Retina (tissue), 1 donor: Measurements from ENCODE around the gene CFAP251.
"Not testable (repeated sequence)": the region's sequence is repeated elsewhere in the genome, so short reads cannot be mapped to it uniquely, and the experiment has no call there.

ENCODE experiments used
- DNase-seq: peaks from one replicate; pipeline ENCODE4 v3.0.0-alpha.2; 2016

Gene CFAP251

GRCh38 chr12:121905746-121906145 is 12.6 kb upstream of the CFAP251 start:
- no peak for DNase-seq

GRCh38 chr12:121908702-121909101 is 9.7 kb upstream of the CFAP251 start:
- DNase-seq, result no peak

GRCh38 chr12:121911824-121912585 is 6.4 kb upstream of the CFAP251 start:
- no peak for DNase-seq

GRCh38 chr12:121915841-121916321 is 2.5 kb upstream of the CFAP251 start:
- no peak for DNase-seq

- DNase-seq, result peak; percentile 28
Measured at GRCh38 chr12:121916719-121917118, 1.7 kb upstream of the CFAP251 start.

- no peak for DNase-seq
Measured at GRCh38 chr12:121918679-121919038, 267 bp downstream of the CFAP251 start.

GRCh38 chr12:121921066-121921465 is 2.7 kb downstream of the CFAP251 start:
- no peak for DNase-seq

GRCh38 chr12:121925358-121925695 is 6.9 kb downstream of the CFAP251 start:
- DNase-seq, result peak; percentile 28

- no peak for DNase-seq
Measured at GRCh38 chr12:121926874-121927706, 8.7 kb downstream of the CFAP251 start.

GRCh38 chr12:121927813-121928212 is 9.4 kb downstream of the CFAP251 start:
- no peak for DNase-seq

- DNase-seq, result not testable (repeated sequence)
Measured at GRCh38 chr12:121929545-121929944, 11.2 kb downstream of the CFAP251 start.

- DNase-seq, result no peak
Measured at GRCh38 chr12:121930862-121931261, 12.5 kb downstream of the CFAP251 start.

GRCh38 chr12:121932176-121932536 is 13.8 kb downstream of the CFAP251 start:
- DNase-seq, result no peak

GRCh38 chr12:121932914-121933521 is 14.6 kb downstream of the CFAP251 start:
- no peak for DNase-seq

- no peak for DNase-seq
Measured at GRCh38 chr12:121933522-121934308, 15.3 kb downstream of the CFAP251 start.

- DNase-seq, result no peak
Measured at GRCh38 chr12:121934309-121934664, 15.9 kb downstream of the CFAP251 start.

- DNase-seq, result no peak
Measured at GRCh38 chr12:121937654-121938053, 19.3 kb downstream of the CFAP251 start.

- no peak for DNase-seq
Measured at GRCh38 chr12:121939186-121939585, 20.8 kb downstream of the CFAP251 start.

- no peak for DNase-seq
Measured at GRCh38 chr12:121939992-121940766, 21.8 kb downstream of the CFAP251 start.

GRCh38 chr12:121942145-121942718 is 23.8 kb downstream of the CFAP251 start:
- DNase-seq, result no peak

- DNase-seq, result no peak
Measured at GRCh38 chr12:121943926-121944325, 25.5 kb downstream of the CFAP251 start.
